DOHH2 (cell line): ENCODE measurements around the gene WFDC9.

Experiments
- EZH2phosphoT487 ChIP-seq: fragments of 200-600 bp; sonication (generic); IDR thresholded peaks from 2 replicates; pipeline ENCODE4 v1.6.1; 2017; ENCODE audit warnings: borderline replicate concordance, mild to moderate bottlenecking, antibody characterized with exemption, low read length, moderate library complexity, mixed read lengths
- TF ChIP-seq, protein P1 (sequence below): fragments of 200-600 bp; sonication (generic); IDR thresholded peaks from one replicate; pipeline ENCODE4 v1.5.1; 2014; ENCODE audit warnings: antibody characterized with exemption, mild to moderate bottlenecking, low read depth, low read length; ENCODE audit not compliant: poor library complexity, severe bottlenecking

DNA sequence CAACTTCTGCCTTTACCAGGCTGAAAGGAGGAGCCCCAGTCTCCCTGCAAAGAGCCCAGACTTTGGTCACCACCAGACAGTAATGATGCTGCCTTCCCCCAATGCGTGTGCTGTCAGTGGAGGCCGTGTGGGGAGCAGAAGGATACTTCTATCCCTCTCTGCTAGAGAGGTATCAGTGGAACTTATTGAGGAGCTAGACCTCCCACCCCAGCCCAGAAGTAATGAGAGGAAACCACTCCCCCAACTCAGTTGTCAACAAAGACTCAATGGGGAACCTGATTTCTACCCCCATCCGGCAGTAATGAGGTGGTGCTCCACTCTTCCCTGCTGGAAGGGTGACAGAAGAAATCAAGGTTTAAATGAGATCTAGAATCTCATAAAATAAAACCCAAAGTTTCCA, 47.6 kb downstream of the WFDC9 start:
- TF ChIP-seq, protein P1, sequence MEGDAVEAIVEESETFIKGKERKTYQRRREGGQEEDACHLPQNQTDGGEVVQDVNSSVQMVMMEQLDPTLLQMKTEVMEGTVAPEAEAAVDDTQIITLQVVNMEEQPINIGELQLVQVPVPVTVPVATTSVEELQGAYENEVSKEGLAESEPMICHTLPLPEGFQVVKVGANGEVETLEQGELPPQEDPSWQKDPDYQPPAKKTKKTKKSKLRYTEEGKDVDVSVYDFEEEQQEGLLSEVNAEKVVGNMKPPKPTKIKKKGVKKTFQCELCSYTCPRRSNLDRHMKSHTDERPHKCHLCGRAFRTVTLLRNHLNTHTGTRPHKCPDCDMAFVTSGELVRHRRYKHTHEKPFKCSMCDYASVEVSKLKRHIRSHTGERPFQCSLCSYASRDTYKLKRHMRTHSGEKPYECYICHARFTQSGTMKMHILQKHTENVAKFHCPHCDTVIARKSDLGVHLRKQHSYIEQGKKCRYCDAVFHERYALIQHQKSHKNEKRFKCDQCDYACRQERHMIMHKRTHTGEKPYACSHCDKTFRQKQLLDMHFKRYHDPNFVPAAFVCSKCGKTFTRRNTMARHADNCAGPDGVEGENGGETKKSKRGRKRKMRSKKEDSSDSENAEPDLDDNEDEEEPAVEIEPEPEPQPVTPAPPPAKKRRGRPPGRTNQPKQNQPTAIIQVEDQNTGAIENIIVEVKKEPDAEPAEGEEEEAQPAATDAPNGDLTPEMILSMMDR, result no peak
- no peak for TF ChIP-seq EZH2phosphoT487
